Transverse colon (tissue), 4 donors: ENCODE data around the gene TRPM8.
"Not testable (repeated sequence)": the region's sequence is repeated elsewhere in the genome, so short reads cannot be mapped to it uniquely, and the experiment has no call there.

Experiments used
- POLR2A ChIP-seq: fragments of 450-650 bp; IDR thresholded peaks from one replicate; pipeline ENCODE4 v1.6.1; 2016; ENCODE audit warnings: antibody characterized with exemption, mild to moderate bottlenecking, moderate library complexity
- POLR2AphosphoS5 ChIP-seq, 3 donors: sonication (generic); formaldehyde crosslinking; IDR thresholded peaks; one replicate each; pipeline ENCODE4 v1.6.1; 2016; ENCODE audit warnings: antibody characterized with exemption in 3 of 3
- TF ChIP-seq, protein P1 (sequence below), 5 experiments: fragments of 200-600 bp in 3 of 5; fragments of 450-650 bp in 2 of 5; sonication (generic) in 3 of 5; IDR thresholded peaks; 1 replicate in 2 of 5; 2 replicates in 3 of 5; pipeline ENCODE4 v1.5.1; 2016 to 2017; ENCODE audit warnings: antibody characterized with exemption in 5 of 5, inconsistent platforms in 3 of 5, mild to moderate bottlenecking in 2 of 5, moderate library complexity in 1 of 5

GRCh38 chr2:233965646-233966045 lies 48.5 kb downstream of the TRPM8 start:
- TF ChIP-seq, protein P1, sequence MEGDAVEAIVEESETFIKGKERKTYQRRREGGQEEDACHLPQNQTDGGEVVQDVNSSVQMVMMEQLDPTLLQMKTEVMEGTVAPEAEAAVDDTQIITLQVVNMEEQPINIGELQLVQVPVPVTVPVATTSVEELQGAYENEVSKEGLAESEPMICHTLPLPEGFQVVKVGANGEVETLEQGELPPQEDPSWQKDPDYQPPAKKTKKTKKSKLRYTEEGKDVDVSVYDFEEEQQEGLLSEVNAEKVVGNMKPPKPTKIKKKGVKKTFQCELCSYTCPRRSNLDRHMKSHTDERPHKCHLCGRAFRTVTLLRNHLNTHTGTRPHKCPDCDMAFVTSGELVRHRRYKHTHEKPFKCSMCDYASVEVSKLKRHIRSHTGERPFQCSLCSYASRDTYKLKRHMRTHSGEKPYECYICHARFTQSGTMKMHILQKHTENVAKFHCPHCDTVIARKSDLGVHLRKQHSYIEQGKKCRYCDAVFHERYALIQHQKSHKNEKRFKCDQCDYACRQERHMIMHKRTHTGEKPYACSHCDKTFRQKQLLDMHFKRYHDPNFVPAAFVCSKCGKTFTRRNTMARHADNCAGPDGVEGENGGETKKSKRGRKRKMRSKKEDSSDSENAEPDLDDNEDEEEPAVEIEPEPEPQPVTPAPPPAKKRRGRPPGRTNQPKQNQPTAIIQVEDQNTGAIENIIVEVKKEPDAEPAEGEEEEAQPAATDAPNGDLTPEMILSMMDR (IDR thresholded peaks at IDR 0.05): not testable (repeated sequence)
- TF ChIP-seq POLR2AphosphoS5 (IDR thresholded peaks at IDR 0.05); POLR2A: not testable (repeated sequence)
